HL-60 (cell line): ENCODE measurements around the gene A2M.
"Not testable (repeated sequence)": the region's sequence is repeated elsewhere in the genome, so short reads cannot be mapped to it uniquely, and the experiment has no call there.

ENCODE experiments used
- DNase-seq, 2 experiments: peaks; one replicate each; pipeline ENCODE4 v3.0.0-alpha.2; 2010 to 2020; ENCODE audit warnings: low read depth in 1 of 2, low spot score in 1 of 2
- H3K27ac ChIP-seq: fragments of 250-450 bp; sonication (Bioruptor Pico); replicated peaks from 2 replicates; pipeline ENCODE4 v1.5.1; 2020; ENCODE audit warnings: mild to moderate bottlenecking, moderate library complexity
- H3K27me3 ChIP-seq: fragments of 250-450 bp; sonication (Bioruptor Pico); 2 replicates; pipeline ENCODE4 v1.5.1; 2021; ENCODE audit warnings: mild to moderate bottlenecking, moderate library complexity; ENCODE audit not compliant: insufficient read depth, poor library complexity, severe bottlenecking
- H3K4me3 ChIP-seq: replicated peaks from 2 replicates; pipeline ENCODE4 v1.5.1; 2011; ENCODE audit warnings: mild to moderate bottlenecking, control low read depth, low read length; ENCODE audit not compliant: insufficient read depth
- CTCF ChIP-seq: IDR thresholded peaks from one replicate; pipeline ENCODE4 v1.5.1; 2011; ENCODE audit warnings: low read length, control low read depth, inconsistent platforms; ENCODE audit not compliant: insufficient read depth
- GABPA ChIP-seq: IDR thresholded peaks from 2 replicates; pipeline ENCODE4 v1.6.1; 2012; ENCODE audit warnings: low read depth
- POLR2AphosphoS5 ChIP-seq: IDR thresholded peaks from 2 replicates; pipeline ENCODE4 v1.6.1; 2012; ENCODE audit warnings: low read depth
- REST ChIP-seq: IDR thresholded peaks from 2 replicates; pipeline ENCODE4 v1.6.1; 2012; ENCODE audit warnings: low read depth; ENCODE audit not compliant: insufficient replicate concordance
- SPI1 ChIP-seq: IDR thresholded peaks from 2 replicates; pipeline ENCODE4 v1.6.1; 2012; ENCODE audit warnings: low read depth, mild to moderate bottlenecking, borderline replicate concordance

A2M gene

DNA sequence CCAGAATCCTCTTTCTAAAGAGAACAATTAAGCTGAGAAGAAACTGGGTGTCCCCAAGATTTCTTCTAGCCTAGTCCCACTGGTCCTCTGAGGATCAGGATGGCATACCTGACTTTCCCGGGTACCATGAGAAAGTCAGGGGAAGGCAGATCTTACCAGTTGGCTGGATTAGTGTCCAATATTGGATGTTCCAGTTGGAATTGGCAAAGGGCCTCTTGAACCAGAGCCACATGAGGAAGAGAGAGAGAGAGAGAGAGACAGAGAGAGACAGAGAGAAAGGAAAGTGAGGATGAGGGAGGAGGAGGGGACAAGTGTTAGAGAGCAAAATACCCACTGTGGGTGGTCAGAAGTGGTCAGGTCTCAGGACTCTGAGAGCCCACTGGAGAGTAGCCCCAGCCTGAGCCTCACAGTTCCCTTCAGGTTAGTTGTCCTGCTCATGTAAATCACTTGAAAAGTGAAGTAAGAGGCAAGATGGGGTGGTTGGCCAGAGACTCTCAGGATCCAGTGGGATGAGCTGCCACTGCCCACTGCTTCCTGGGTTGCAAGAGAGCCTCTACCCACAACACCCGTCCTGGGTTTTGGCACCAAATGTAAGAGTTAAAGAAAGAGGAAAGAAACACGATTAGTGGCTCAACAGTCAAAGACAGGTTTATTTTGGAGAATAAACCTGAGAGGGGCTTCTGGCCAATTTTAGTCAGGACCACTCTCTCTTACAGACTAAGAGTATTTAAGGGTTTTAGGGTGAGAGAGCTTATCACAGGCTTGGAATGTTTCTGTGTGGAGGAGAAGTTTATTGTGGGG, 28.4 kb upstream of the A2M start:
- TF ChIP-seq SPI1: no peak
- no peak for TF ChIP-seq GABPA
- TF ChIP-seq POLR2AphosphoS5: no peak
- no peak for TF ChIP-seq CTCF
- no peak for TF ChIP-seq REST
- DNase-seq: no peak
- H3K4me3 ChIP-seq: no peak overlapping the region
- H3K27me3 ChIP-seq: no peaks in the 10 kb centered on the region
- H3K27ac ChIP-seq: no peak overlapping the region

GRCh38 chr12:9143137-9143536, 27.4 kb upstream of the A2M start:
- no peak overlapping the region for H3K4me3 ChIP-seq
- H3K27ac ChIP-seq: no peak overlapping the region
- no peak for DNase-seq
- no peak for TF ChIP-seq POLR2AphosphoS5
- no peak for TF ChIP-seq GABPA
- TF ChIP-seq REST: no peak
- TF ChIP-seq SPI1: no peak
- no peak for TF ChIP-seq CTCF
- no peaks in the 10 kb centered on the region for H3K27me3 ChIP-seq

- H3K27ac ChIP-seq, H3K27me3 ChIP-seq, DNase-seq, H3K4me3 ChIP-seq: not testable (repeated sequence)
Measured at GRCh38 chr12:9139588-9140290, 24.0 kb upstream of the A2M start.

- no peak for TF ChIP-seq GABPA
- TF ChIP-seq CTCF: no peak
- no peak for TF ChIP-seq REST
- TF ChIP-seq POLR2AphosphoS5: no peak
- H3K27me3 ChIP-seq: no peaks in the 10 kb centered on the region
- H3K4me3 ChIP-seq: no peak overlapping the region
- H3K27ac ChIP-seq: no peak overlapping the region
- no peak for DNase-seq
Measured at GRCh38 chr12:9135903-9136310, 20.2 kb upstream of the A2M start.
